Colonic mucosa (tissue), 4 donors: Measurements from ENCODE around the gene SLC20A1. TPM values are rescaled to one million over a fixed set of nuclear protein-coding genes. Genes with fewer than 3 reads are reported as not detected.

Source experiments
- DNase-seq: peaks from one replicate; pipeline ENCODE4 v3.0.0-alpha.2; 2020
- H3K27ac ChIP-seq: fragments of 200-600 bp; one replicate; pipeline ENCODE4 v1.8.0; 2021
- H3K27me3 ChIP-seq: fragments of 200-600 bp; one replicate; pipeline ENCODE4 v1.8.0; 2021
- H3K36me3 ChIP-seq: fragments of 200-600 bp; one replicate; pipeline ENCODE4 v1.8.0; 2021
- H3K4me1 ChIP-seq: fragments of 200-600 bp; one replicate; pipeline ENCODE4 v1.8.0; 2021; ENCODE audit warnings: mild to moderate bottlenecking
- H3K4me3 ChIP-seq: fragments of 200-600 bp; one replicate; pipeline ENCODE4 v1.8.0; 2021
- H3K9ac ChIP-seq, 2 donors: one replicate each; pipeline ENCODE4 v1.7.0; 2013; ENCODE audit warnings: control low read depth in 2 of 2, low read depth in 2 of 2, low read length in 2 of 2
- H3K9me3 ChIP-seq: fragments of 200-600 bp; one replicate; pipeline ENCODE4 v1.8.0; 2021
- intact Hi-C: fragments of 100-400 bp; cut with DNase I; formaldehyde crosslinking; loops from one replicate; pipeline ENCODE4 v1.14.1; 2022
- total RNA-seq, 2 donors: library from RNA; stranded (reverse); fragmentation: NEBNext Ultra II Directional in 1 of 2; extraction: Animal tissue kit (Norgen Biotek cat#: 25700) in 1 of 2; gene quantifications; one replicate each; pipeline ENCODE4 v1.2.1, GENCODE V29; 2021
- TF ChIP-seq, protein P1 (sequence below): fragments of 200-600 bp; IDR thresholded peaks from one replicate; pipeline ENCODE4 v1.8.0; 2022; ENCODE audit warnings: antibody characterized with exemption, mild to moderate bottlenecking
- donor health status: healthy.
- donor health status: DM: no; HTN: no; CAD: no.
- donor health status: DM: no; HTN: no; CAD: no.

The SLC20A1 gene
- total RNA-seq, 2 donors from 2014 or later, result 50.9 to 119 TPM

DNA sequence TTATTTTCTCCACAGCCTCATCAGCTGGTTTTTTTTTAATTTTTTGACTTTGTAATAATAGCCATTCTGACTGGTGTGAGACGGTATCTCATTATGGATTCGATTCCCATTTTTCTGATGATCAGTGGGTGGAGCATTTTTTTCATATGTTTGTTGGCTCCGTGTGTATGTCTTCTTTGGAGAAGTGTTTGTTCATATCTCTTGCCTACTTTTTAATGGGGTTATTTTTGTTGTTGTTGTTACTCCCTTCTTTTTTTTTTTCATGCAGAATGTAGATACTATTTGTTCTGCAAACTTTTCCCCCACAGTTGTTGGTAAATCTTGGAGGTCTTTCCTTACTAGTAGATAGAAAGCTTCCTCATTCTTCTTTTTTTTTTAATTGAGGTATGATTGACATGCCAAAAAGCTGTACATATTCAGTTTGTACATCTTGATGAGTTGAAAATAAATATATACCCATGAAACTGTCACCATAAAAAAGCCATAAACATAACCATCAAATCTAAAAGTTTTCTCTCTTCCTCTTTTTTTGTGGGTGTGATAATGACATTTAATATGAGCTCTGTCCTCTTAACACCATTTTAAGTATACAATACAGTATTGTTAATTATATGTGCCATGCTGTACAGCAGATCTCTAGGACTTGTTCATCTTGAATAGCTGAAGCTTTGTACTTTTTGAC, 53.2 kb downstream of the SLC20A1 start:
- H3K9ac ChIP-seq, result no peak overlapping the region
- H3K27me3 ChIP-seq, result no peaks in the 10 kb centered on the region
- H3K36me3 ChIP-seq, result no peaks in the 10 kb centered on the region
- TF ChIP-seq, protein P1, sequence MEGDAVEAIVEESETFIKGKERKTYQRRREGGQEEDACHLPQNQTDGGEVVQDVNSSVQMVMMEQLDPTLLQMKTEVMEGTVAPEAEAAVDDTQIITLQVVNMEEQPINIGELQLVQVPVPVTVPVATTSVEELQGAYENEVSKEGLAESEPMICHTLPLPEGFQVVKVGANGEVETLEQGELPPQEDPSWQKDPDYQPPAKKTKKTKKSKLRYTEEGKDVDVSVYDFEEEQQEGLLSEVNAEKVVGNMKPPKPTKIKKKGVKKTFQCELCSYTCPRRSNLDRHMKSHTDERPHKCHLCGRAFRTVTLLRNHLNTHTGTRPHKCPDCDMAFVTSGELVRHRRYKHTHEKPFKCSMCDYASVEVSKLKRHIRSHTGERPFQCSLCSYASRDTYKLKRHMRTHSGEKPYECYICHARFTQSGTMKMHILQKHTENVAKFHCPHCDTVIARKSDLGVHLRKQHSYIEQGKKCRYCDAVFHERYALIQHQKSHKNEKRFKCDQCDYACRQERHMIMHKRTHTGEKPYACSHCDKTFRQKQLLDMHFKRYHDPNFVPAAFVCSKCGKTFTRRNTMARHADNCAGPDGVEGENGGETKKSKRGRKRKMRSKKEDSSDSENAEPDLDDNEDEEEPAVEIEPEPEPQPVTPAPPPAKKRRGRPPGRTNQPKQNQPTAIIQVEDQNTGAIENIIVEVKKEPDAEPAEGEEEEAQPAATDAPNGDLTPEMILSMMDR, result no peak
- intact Hi-C loops, result no loop called here
- H3K4me1 ChIP-seq, result no peaks in the 10 kb centered on the region
- DNase-seq, result no peak
- H3K9me3 ChIP-seq, result no peaks in the 10 kb centered on the region
- H3K27ac ChIP-seq, result no peak overlapping the region
- no peak overlapping the region for H3K4me3 ChIP-seq

- intact Hi-C loops, result no loop called here
- Histone ChIP-seq H3K9me3 (no peaks in the 10 kb centered on the region), H3K36me3 (no peaks in the 10 kb centered on the region), H3K27me3 (no peaks in the 10 kb centered on the region), H3K27ac (peak overlapping the region; percentile 41), H3K4me3 (no peak overlapping the region), H3K4me1 (no peaks in the 10 kb centered on the region), H3K9ac (no peak overlapping the region)
- TF ChIP-seq, protein P1, result no peak
- no peak for DNase-seq
These were observed 54.4 kb downstream of the SLC20A1 start for GRCh38 chr2:112699984-112700667.

DNA sequence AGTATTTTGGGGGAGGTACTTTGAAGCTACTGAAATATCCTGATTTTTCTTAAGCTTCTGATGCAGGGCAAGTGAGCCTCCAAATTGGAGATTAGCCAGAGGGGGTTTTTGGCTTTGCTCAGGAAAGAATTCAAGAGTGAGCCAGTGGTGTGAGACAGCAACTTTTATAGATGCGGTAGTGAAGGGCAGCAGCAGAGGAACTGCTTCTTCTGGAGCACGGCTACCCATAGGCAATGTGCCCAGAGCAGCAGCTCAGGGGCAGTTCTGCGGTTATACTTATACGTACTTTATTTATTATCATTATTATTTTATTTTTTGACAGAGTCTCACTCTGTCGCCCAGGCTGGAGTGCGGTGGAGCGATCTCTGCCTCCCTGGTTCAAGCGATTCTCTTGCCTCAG, 55.3 kb downstream of the SLC20A1 start:
- Histone ChIP-seq H3K27me3 (no peaks in the 10 kb centered on the region), H3K27ac (peak overlapping the region; percentile 41)

GRCh38 chr2:112703684-112704083, 57.9 kb downstream of the SLC20A1 start:
- H3K4me3 ChIP-seq, result no peak overlapping the region
- H3K9me3 ChIP-seq, result no peaks in the 10 kb centered on the region
- no peaks in the 10 kb centered on the region for H3K36me3 ChIP-seq
- DNase-seq, result no peak
- no peak overlapping the region for H3K9ac ChIP-seq
- H3K4me1 ChIP-seq, result no peaks in the 10 kb centered on the region
- H3K27ac ChIP-seq, result no peak overlapping the region
- TF ChIP-seq, protein P1, result no peak
- intact Hi-C loops, result no loop called here
- H3K27me3 ChIP-seq, result no peaks in the 10 kb centered on the region

More for the DNA sequence above, 55.3 kb downstream of the SLC20A1 start:
- no peak overlapping the region for H3K9ac ChIP-seq
- no peak for DNase-seq
- no peaks in the 10 kb centered on the region for H3K4me1 ChIP-seq
- intact Hi-C loops, result no loop called here
- TF ChIP-seq, protein P1, result no peak
- H3K4me3 ChIP-seq, result no peak overlapping the region
- H3K9me3 ChIP-seq, result no peaks in the 10 kb centered on the region
- no peaks in the 10 kb centered on the region for H3K36me3 ChIP-seq

GRCh38 chr2:112705575-112705974, 59.8 kb downstream of the SLC20A1 start:
- H3K9ac ChIP-seq, result no peak overlapping the region
- no peaks in the 10 kb centered on the region for H3K27me3 ChIP-seq
- intact Hi-C loops, result no loop called here
- no peaks in the 10 kb centered on the region for H3K9me3 ChIP-seq
- no peaks in the 10 kb centered on the region for H3K36me3 ChIP-seq
- H3K27ac ChIP-seq, result no peak overlapping the region
- H3K4me1 ChIP-seq, result no peaks in the 10 kb centered on the region
- no peak for DNase-seq
- no peak overlapping the region for H3K4me3 ChIP-seq
- TF ChIP-seq, protein P1, result no peak
